H1 (cell line): ENCODE measurements around the gene ANXA2. TPM values are rescaled to one million over a fixed set of nuclear protein-coding genes. Genes with fewer than 3 reads are reported as not detected.

Experiments
- CTCF ChIA-PET: fragments of 300-600 bp; sonication (Branson Sonifier 250); formaldehyde crosslinking; loops from one replicate; lab custom pipeline; 2021; ENCODE audit not compliant: partially characterized antibody; lab: Charles Lee
- POLR2A ChIA-PET: fragments of 300-600 bp; sonication (Branson Sonifier 250); formaldehyde crosslinking; loops from one replicate; lab custom pipeline; 2021; ENCODE audit warnings: inconsistent platforms; ENCODE audit not compliant: partially characterized antibody; lab: Charles Lee
- DNase-seq, 2 experiments: peaks; one replicate each; pipeline versions ENCODE4 v3.0.0 to v3.0.0-alpha.2; 2010 to 2022; ENCODE audit warnings: low spot score in 2 of 2, low read depth in 1 of 2, mixed read lengths in 1 of 2
- FAIRE-seq: peaks from 2 replicates; lab custom pipeline; 2011; peaks lifted over from hg19 to GRCh38; lab: Jason Lieb, UNC
- H2AFZ ChIP-seq: 2 replicates; pipeline ENCODE4 v1.8.1; 2012; ENCODE audit warnings: low read length, inconsistent platforms
- H2AK5ac ChIP-seq: 2 replicates; pipeline ENCODE4 v1.6.1; 2013; ENCODE audit warnings: low read depth, low read length
- H2BK120ac ChIP-seq: replicated peaks from 2 replicates; pipeline ENCODE3; 2013; ENCODE audit warnings: low read depth, low read length, inconsistent platforms
- H2BK12ac ChIP-seq: 2 replicates; pipeline ENCODE4 v1.6.1; 2013; ENCODE audit warnings: low read depth, low read length
- H2BK15ac ChIP-seq: 2 replicates; pipeline ENCODE4 v1.6.1; 2013; ENCODE audit warnings: low read length
- H2BK20ac ChIP-seq: 2 replicates; pipeline ENCODE4 v1.6.1; 2013; ENCODE audit warnings: low read length
- H2BK5ac ChIP-seq: 2 replicates; pipeline ENCODE4 v1.6.1; 2013; ENCODE audit warnings: low read depth, low read length
- H3K14ac ChIP-seq: 2 replicates; pipeline ENCODE4 v1.6.1; 2013; ENCODE audit warnings: inconsistent platforms; ENCODE audit not compliant: insufficient read length
- H3K18ac ChIP-seq: 2 replicates; pipeline ENCODE4 v1.6.1; 2013; ENCODE audit warnings: low read length; ENCODE audit errors: extremely low read depth
- H3K23ac ChIP-seq: 2 replicates; pipeline ENCODE4 v1.6.1; 2013; ENCODE audit warnings: inconsistent platforms; ENCODE audit not compliant: insufficient read length
- H3K23me2 ChIP-seq: 2 replicates; pipeline ENCODE4 v1.6.1; 2013; ENCODE audit warnings: low read depth, low read length
- H3K27ac ChIP-seq: 2 replicates; pipeline ENCODE4 v1.6.1; 2011; ENCODE audit warnings: low read depth, low read length, inconsistent platforms
- H3K27me3 ChIP-seq, 4 experiments: replicated peaks in 1 of 4; 1 replicate in 1 of 4; 2 replicates in 3 of 4; pipeline versions ENCODE4 v1.6.1 to v1.8.1; 2011 to 2013; ENCODE audit warnings: low read length in 3 of 4, mild to moderate bottlenecking in 3 of 4, inconsistent platforms in 2 of 4, mixed read lengths in 2 of 4, moderate library complexity in 1 of 4; ENCODE audit not compliant: control insufficient read depth in 3 of 4, insufficient read depth in 3 of 4; ENCODE audit errors: extremely low read depth in 1 of 4
- H3K36me3 ChIP-seq, 4 experiments: 2 replicates each; pipeline versions ENCODE4 v1.6.1 to v1.8.1; 2011 to 2013; ENCODE audit warnings: mild to moderate bottlenecking in 4 of 4, low read length in 3 of 4, moderate library complexity in 2 of 4, control low read depth in 1 of 4, inconsistent platforms in 1 of 4; ENCODE audit not compliant: insufficient read depth in 4 of 4, control insufficient read depth in 2 of 4
- H3K4ac ChIP-seq: replicated peaks from 2 replicates; pipeline ENCODE3; 2013; ENCODE audit warnings: low read length, low read depth, mixed read lengths, inconsistent platforms; ENCODE audit not compliant: insufficient read length
- H3K4me1 ChIP-seq, 4 experiments: replicated peaks in 1 of 4; 1 replicate in 1 of 4; 2 replicates in 3 of 4; pipeline versions ENCODE4 v1.6.1 to v1.8.1; 2011 to 2013; ENCODE audit warnings: low read length in 3 of 4, inconsistent platforms in 2 of 4, mixed read lengths in 1 of 4; ENCODE audit not compliant: insufficient read depth in 4 of 4, control insufficient read depth in 3 of 4
- H3K4me2 ChIP-seq, 2 experiments: 2 replicates each; pipeline versions ENCODE4 v1.6.1 to v1.8.1; 2011 to 2013; ENCODE audit warnings: low read depth in 2 of 2, low read length in 2 of 2, control low read depth in 1 of 2, inconsistent platforms in 1 of 2, mild to moderate bottlenecking in 1 of 2; ENCODE audit not compliant: insufficient read depth in 1 of 2
- H3K4me3 ChIP-seq, 4 experiments: fragments of 200-600, 300-600 bp in 1 of 4; sonication (generic), shearing (Covaris generic), sonication (Bioruptor Twin) in 1 of 4; 2 replicates each; pipeline versions ENCODE4 v1.5.1 to v1.8.1; 2011 to 2016; ENCODE audit warnings: low read length in 4 of 4, low read depth in 3 of 4, control low read depth in 2 of 4, inconsistent platforms in 2 of 4, mild to moderate bottlenecking in 2 of 4, mixed read lengths in 1 of 4, moderate library complexity in 1 of 4; ENCODE audit not compliant: insufficient read depth in 2 of 4; ENCODE audit errors: extremely low read depth in 1 of 4
- H3K56ac ChIP-seq: replicated peaks from 2 replicates; pipeline ENCODE3; 2013; ENCODE audit warnings: low read depth, mild to moderate bottlenecking, mixed read lengths, low read length, inconsistent platforms; ENCODE audit not compliant: insufficient read length
- H3K79me1 ChIP-seq: 2 replicates; pipeline ENCODE4 v1.6.1; 2013; ENCODE audit warnings: low read depth, low read length, control low read depth
- H3K79me2 ChIP-seq, 2 experiments: 2 replicates each; pipeline versions ENCODE4 v1.6.1 to v1.8.1; 2012 to 2013; ENCODE audit warnings: low read length in 2 of 2, mild to moderate bottlenecking in 2 of 2, inconsistent platforms in 1 of 2; ENCODE audit not compliant: insufficient read depth in 2 of 2, control insufficient read depth in 1 of 2
- H3K9ac ChIP-seq, 4 experiments: replicated peaks in 1 of 4; 1 replicate in 1 of 4; 2 replicates in 3 of 4; pipeline versions ENCODE4 v1.6.1 to v1.8.1; 2011 to 2013; ENCODE audit warnings: low read depth in 3 of 4, low read length in 3 of 4, control low read depth in 2 of 4, mild to moderate bottlenecking in 2 of 4, moderate library complexity in 2 of 4, inconsistent platforms in 1 of 4; ENCODE audit errors: extremely low read depth in 1 of 4
- H3K9me3 ChIP-seq, 2 experiments: 2 replicates each; pipeline versions ENCODE4 v1.6.1 to v1.8.1; 2012 to 2013; ENCODE audit warnings: mild to moderate bottlenecking in 2 of 2, moderate library complexity in 2 of 2, control low read depth in 1 of 2, inconsistent platforms in 1 of 2, low read depth in 1 of 2, low read length in 1 of 2, mixed read lengths in 1 of 2; ENCODE audit not compliant: insufficient read depth in 2 of 2
- H4K20me1 ChIP-seq, 2 experiments: replicated peaks in 1 of 2; 2 replicates each; pipeline versions ENCODE3 to v1.8.1; 2011 to 2013; ENCODE audit warnings: inconsistent platforms in 2 of 2, low read length in 2 of 2, mild to moderate bottlenecking in 1 of 2; ENCODE audit not compliant: insufficient read depth in 2 of 2, control insufficient read depth in 1 of 2
- H4K5ac ChIP-seq: 2 replicates; pipeline ENCODE4 v1.6.1; 2013; ENCODE audit warnings: low read length, low read depth, mixed read lengths, inconsistent platforms; ENCODE audit not compliant: insufficient read length
- H4K8ac ChIP-seq: 2 replicates; pipeline ENCODE4 v1.8.0; 2013; ENCODE audit warnings: mild to moderate bottlenecking, moderate library complexity, low read length, inconsistent platforms; ENCODE audit not compliant: insufficient read depth; ENCODE audit errors: extremely low read depth
- H4K91ac ChIP-seq: replicated peaks from 2 replicates; pipeline ENCODE3; 2013; ENCODE audit warnings: low read length, mixed read lengths, inconsistent platforms; ENCODE audit not compliant: insufficient read length
- ASH2L ChIP-seq: fragments of 200-600, 300-600 bp; sonication (generic); IDR thresholded peaks from one replicate; pipeline ENCODE4 v1.7.1; 2017; ENCODE audit warnings: low read length
- ATF3 ChIP-seq: IDR thresholded peaks from 2 replicates; pipeline ENCODE4 v1.6.1; 2011; ENCODE audit warnings: low read depth, mild to moderate bottlenecking, low read length; ENCODE audit not compliant: insufficient read depth
- CHD2 ChIP-seq: IDR thresholded peaks from 2 replicates; pipeline ENCODE4 v1.6.1; 2012; ENCODE audit warnings: low read length, improper control_type of control experiment
- CTBP2 ChIP-seq: IDR thresholded peaks from 2 replicates; pipeline ENCODE4 v1.7.0; 2011; ENCODE audit warnings: borderline replicate concordance, mild to moderate bottlenecking, moderate library complexity, mixed read lengths, low read length; ENCODE audit not compliant: insufficient read depth, insufficient read length
- EZH2 ChIP-seq: fragments of 200-600 bp; sonication (generic); IDR thresholded peaks from 2 replicates; pipeline ENCODE4 v1.7.1; 2012; ENCODE audit warnings: low read depth, mild to moderate bottlenecking, moderate library complexity, low read length, inconsistent platforms; ENCODE audit not compliant: severe bottlenecking
- POU5F1 ChIP-seq: IDR thresholded peaks from 2 replicates; pipeline ENCODE4 v1.6.1; 2011; ENCODE audit warnings: low read depth, mild to moderate bottlenecking, low read length, moderate library complexity
- RAD21 ChIP-seq, 2 experiments: IDR thresholded peaks in 1 of 2; conservative IDR thresholded peaks in 1 of 2; 2 replicates each; pipeline ENCODE4 v1.6.1; 2011; ENCODE audit warnings: low read depth in 2 of 2, low read length in 2 of 2, improper control_type of control experiment in 1 of 2, inconsistent platforms in 1 of 2, mild to moderate bottlenecking in 1 of 2, moderate library complexity in 1 of 2
- SIN3A ChIP-seq, 2 experiments: IDR thresholded peaks in 1 of 2; conservative IDR thresholded peaks in 1 of 2; 2 replicates each; pipeline ENCODE4 v1.6.1; 2011 to 2012; ENCODE audit warnings: low read length in 2 of 2, improper control_type of control experiment in 1 of 2, low read depth in 1 of 2, mild to moderate bottlenecking in 1 of 2
- SP2 ChIP-seq: IDR thresholded peaks from 2 replicates; pipeline ENCODE4 v1.6.1; 2012; ENCODE audit warnings: mild to moderate bottlenecking, low read length, inconsistent platforms
- TAF1 ChIP-seq: IDR thresholded peaks from 2 replicates; pipeline ENCODE4 v1.6.1; 2011; ENCODE audit warnings: mild to moderate bottlenecking, low read depth, low read length
- TEAD4 ChIP-seq: IDR thresholded peaks from 2 replicates; pipeline ENCODE4 v1.6.1; 2012; ENCODE audit warnings: low read depth, low read length, inconsistent platforms, mixed read lengths
- YY1 ChIP-seq: IDR thresholded peaks from 2 replicates; pipeline ENCODE4 v1.6.1; 2011; ENCODE audit warnings: low read depth, mild to moderate bottlenecking, low read length
- WGBS, 2 experiments: shearing (Covaris generic) in 1 of 2; methylation state at CpG; one replicate each; pipeline versions ENCODE4 v1.1.6 to v1.1.7; 2013 to 2015; ENCODE audit warnings: low lambda C conversion rate in 2 of 2, mixed read lengths in 2 of 2, inconsistent platforms in 1 of 2, low coverage in 1 of 2, missing lambda C conversion rate in 1 of 2; ENCODE audit not compliant: insufficient replicate concordance in 2 of 2, insufficient coverage in 1 of 2, insufficient read length in 1 of 2; ENCODE audit errors: extremely low coverage in 1 of 2, missing lambda C conversion rate in 1 of 2; 5-methylcytosine and 5-hydroxymethylcytosine counted together
- polyA plus RNA-seq, 7 experiments: library from polyadenylated mRNA; depleted of rRNA in 3 of 7; stranded (reverse) in 5 of 7; unstranded in 2 of 7; fragments of >200 nt in 5 of 7; fragments of 200-250 nt in 2 of 7; gene quantifications; 1 replicate in 5 of 7; 2 replicates in 1 of 7; 4 replicates in 1 of 7; pipeline versions ENCODE4 v1.2.1 to v1.2.3, GENCODE V29; 2011 to 2013; ENCODE audit warnings: missing spikeins in 2 of 7, mixed read lengths in 2 of 7
- total RNA-seq: library from RNA; stranded (reverse); fragmentation: NEBNext Ultra II Directional; extraction: Animal tissue kit (Norgen Biotek cat#: 25700); gene quantifications from 2 replicates; pipeline ENCODE4 v1.2.1, GENCODE V29; 2021

Gene ANXA2
- total and polyA plus RNA-seq, 2 of the 8 experiments (the other 6 are each of a cell fraction or from before 2014, with no cell fraction given), result 178 to 217 TPM

- POLR2A ChIA-PET, result no interaction called here
- TF ChIP-seq ASH2L, result no peak
- no peak for TF ChIP-seq TAF1
- no peak for TF ChIP-seq ATF3
- no peak for TF ChIP-seq SIN3A (conservative IDR thresholded peaks at IDR 0.05 in 1 of 2, IDR thresholded peaks at IDR 0.05 in 1 of 2; ENCODE audit: low read depth in 1 of 2, low read length in 2 of 2)
- TF ChIP-seq RAD21 (IDR thresholded peaks at IDR 0.05 in 1 of 2, conservative IDR thresholded peaks at IDR 0.05 in 1 of 2; ENCODE audit: low read depth in 2 of 2, low read length in 2 of 2), result no peak
- no peak for TF ChIP-seq EZH2
- no peak for TF ChIP-seq CTBP2
- no peak for TF ChIP-seq SP2
- no peak for TF ChIP-seq CHD2
- TF ChIP-seq TEAD4, result no peak
- TF ChIP-seq POU5F1, result no peak
- TF ChIP-seq YY1, result no peak
Observed at GRCh38 chr15:60318216-60318867, 79.4 kb downstream of the ANXA2 start.

More at GRCh38 chr15:60318216-60318867, 79.4 kb downstream of the ANXA2 start:
- no peaks in the 10 kb centered on the region for H3K36me3 ChIP-seq
- no peak overlapping the region for H4K91ac ChIP-seq
- H2BK15ac ChIP-seq, result no peak overlapping the region
- no peak overlapping the region for H3K4ac ChIP-seq
- H3K4me3 ChIP-seq, result no peak overlapping the region
- no peak overlapping the region for H3K14ac ChIP-seq
- no peak overlapping the region for H2BK20ac ChIP-seq
- no peak overlapping the region for H3K23ac ChIP-seq
- DNase-seq (no peak), FAIRE-seq (no peak)
- H3K56ac ChIP-seq, result no peak overlapping the region
- H2BK12ac ChIP-seq, result no peak overlapping the region
- no peak overlapping the region for H2BK120ac ChIP-seq
- H4K8ac ChIP-seq, result no peak overlapping the region
- H4K5ac ChIP-seq, result no peak overlapping the region
- H3K79me1 ChIP-seq, result no peaks in the 10 kb centered on the region
- H2AFZ ChIP-seq, result no peak overlapping the region
- H4K20me1 ChIP-seq, result no peaks in the 10 kb centered on the region
- 90% methylated on average over 4 of the region's 4 CpGs; no CpG with 5 or more reads in 1 of the 2 experiments for WGBS, 2 experiments
- H3K79me2 ChIP-seq, result no peaks in the 10 kb centered on the region
- H2BK5ac ChIP-seq, result no peak overlapping the region
- no peaks in the 10 kb centered on the region for H3K4me1 ChIP-seq
- no peak overlapping the region for H3K4me2 ChIP-seq
- CTCF ChIA-PET, result interaction anchor here (0.8 to 1.3 kb wide), 4 partner anchors 179 to 592 kb away, joined by 3 read pairs; no protein-coding TSS in a partner anchor
- no peak overlapping the region for H3K9ac ChIP-seq
- H3K9me3 ChIP-seq, result no peaks in the 10 kb centered on the region
- H2AK5ac ChIP-seq, result no peak overlapping the region
- no peaks in the 10 kb centered on the region for H3K27me3 ChIP-seq
- H3K23me2 ChIP-seq, result no peaks in the 10 kb centered on the region
- no peak overlapping the region for H3K27ac ChIP-seq
- H3K18ac ChIP-seq, result no peak overlapping the region
